Measurements from ENCODE around the gene OXCT2.
"Not testable (repeated sequence)": the region's sequence is repeated elsewhere in the genome, so short reads cannot be mapped to it uniquely, and the experiment has no call there.

The OXCT2 gene

GRCh38 chr1:39787108-39787375 is 15.9 kb upstream of the OXCT2 start:
- not testable (repeated sequence) for DNase-seq

DNA sequence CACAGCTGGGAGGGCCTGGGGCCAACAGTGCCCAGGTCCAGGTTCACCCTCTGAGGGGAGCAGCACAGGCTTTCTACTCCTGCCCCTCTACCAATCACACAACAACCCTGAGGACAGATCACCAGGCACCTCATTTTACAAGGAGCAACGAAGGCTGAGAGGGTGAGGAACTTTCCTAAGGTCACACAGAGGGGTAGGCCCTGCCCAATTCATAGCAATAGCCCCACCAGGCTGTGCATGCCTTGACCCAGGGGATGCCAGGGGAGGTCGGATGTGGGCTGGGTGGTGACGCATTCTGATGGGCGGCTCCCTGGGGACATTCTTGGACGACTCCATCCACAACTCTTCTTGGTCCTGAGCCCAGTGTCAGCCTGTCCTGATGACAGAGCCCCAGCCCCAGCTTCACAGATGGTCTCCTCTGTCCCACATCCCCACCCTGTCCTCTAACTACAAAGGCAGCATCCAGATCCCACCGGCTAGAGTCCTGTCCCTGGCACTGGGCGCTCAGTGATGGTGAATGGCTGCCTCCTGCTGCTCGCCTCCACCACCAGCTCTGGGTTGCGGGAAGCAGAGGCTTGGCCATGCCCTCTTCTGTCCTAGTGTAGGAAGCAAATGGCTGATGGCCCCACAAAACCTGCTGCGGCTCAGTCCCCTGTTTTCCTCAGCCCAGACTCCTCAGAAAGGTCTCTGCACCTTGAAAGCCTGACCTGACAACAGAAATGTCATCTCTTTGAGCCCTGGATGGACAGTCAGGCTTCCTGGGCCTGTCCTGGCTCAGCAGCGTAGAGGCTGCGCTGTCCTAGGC is 15.4 kb upstream of the OXCT2 start:
- DNase-seq = not testable (repeated sequence)

- not testable (repeated sequence) for DNase-seq
These were observed 11.5 kb upstream of the OXCT2 start for GRCh38 chr1:39782685-39783084.

- no peak for DNase-seq
These were observed 11.0 kb upstream of the OXCT2 start for GRCh38 chr1:39782103-39782502.

DNA sequence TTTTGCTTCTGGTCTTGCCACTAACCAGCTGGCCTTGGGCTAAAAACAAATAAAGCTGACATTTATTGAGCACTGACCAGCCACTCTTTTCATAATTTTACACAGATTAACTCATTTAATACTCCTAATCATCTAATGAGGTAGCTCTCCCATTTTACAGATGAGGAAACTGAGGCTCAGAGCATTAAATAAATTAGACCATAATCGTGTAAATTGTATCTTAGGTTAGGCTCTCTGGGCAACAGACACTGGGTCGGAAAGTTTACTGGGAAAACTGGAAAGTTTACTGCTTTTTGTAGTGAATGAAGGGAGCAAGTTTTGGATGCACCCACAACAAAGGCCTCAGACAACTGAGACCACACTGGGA is 10.2 kb upstream of the OXCT2 start:
- DNase-seq = no peak

DNA sequence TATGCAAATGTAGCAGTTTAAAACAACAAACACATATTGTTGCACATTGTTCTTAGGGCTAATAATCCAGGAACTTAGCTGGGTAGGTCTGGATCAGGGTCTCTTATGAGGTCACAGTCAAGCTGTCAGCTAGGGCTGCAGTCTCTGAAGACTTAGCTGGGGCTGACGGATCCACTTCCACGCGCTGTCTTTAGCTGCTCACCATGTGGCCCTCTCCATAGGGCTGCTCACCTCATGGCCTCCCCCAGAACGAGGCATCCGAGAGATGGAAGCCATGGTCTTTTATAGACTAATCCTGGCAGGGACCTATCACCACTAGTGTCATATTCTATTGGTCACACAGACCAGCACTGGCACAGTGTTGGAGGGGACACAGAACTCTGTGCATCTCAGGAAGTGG is 8.7 kb upstream of the OXCT2 start:
- DNase-seq = no peak

GRCh38 chr1:39779137-39779536 is 8.0 kb upstream of the OXCT2 start:
- no peak for DNase-seq

DNA sequence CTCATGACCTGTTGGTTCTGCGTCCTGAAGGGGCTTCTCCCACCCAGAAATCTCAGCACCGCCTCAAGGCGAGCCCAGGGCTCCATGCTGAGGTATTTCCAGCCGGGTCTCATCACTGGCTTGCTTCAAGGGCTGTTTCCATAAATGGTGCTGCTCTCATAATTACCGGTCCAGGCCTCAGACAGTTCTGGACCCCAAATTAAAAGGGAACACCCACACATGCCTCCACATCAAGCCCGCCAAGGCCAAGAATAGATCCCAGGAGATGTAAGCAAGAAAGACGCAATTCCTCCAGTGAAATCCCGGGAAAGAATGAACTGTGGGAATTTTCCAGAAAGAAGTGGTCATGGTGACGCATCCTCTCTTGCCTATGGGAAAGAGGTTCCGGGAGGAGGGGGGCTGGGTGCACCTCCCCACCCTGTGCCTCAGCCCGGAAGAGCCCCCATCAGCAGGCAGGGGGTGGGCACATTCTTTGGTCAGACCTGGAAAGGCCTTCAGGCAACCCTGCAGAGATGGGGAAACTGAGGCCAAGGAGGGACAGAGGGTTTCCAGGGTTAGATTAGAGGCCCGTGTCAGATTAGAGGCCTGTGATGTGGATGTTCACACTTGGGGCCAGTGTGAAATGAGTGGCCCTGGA is 7.4 kb upstream of the OXCT2 start:
- not testable (repeated sequence) for DNase-seq

DNA sequence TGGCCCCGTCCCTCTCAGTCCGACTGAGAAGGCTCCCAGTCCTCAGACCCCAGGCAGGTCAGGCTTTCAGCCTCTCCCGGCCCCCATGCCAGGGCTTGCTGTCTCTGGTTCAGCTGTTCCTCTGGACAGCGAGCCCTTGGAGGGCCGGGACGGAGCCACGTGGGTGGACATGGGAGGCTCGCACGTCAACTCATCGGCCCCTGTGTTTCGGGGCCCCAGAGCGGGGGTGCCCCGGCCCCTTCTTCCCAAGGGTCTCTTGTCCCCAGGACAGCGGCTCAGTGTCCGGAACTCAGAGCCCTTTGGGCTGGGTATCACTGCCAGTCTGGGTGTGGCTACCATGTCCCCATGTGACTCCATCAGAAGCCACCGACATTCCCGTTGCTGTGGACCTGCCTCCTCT is 6.7 kb upstream of the OXCT2 start:
- not testable (repeated sequence) for DNase-seq

- DNase-seq = no peak
These were observed 6.2 kb upstream of the OXCT2 start for GRCh38 chr1:39777306-39777705.

DNA sequence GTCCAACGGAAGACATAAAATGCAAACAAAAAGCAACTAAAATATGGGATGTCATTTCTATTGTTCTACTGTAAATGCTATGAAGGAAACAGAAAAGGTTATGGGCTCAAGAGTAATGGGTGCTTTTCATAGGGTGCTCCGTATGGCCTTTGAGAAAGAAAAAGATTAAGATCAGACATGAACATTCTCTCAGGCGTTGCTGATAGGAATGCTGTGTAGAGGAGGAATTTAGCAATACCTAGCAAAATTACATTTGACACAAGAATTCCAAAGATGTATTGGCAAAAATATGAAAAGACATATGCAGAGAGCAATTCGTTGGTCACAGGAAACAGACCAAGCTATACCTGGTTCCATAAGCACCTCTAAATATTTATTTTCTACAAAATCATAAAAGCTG is 5.7 kb upstream of the OXCT2 start:
- no peak for DNase-seq

DNA sequence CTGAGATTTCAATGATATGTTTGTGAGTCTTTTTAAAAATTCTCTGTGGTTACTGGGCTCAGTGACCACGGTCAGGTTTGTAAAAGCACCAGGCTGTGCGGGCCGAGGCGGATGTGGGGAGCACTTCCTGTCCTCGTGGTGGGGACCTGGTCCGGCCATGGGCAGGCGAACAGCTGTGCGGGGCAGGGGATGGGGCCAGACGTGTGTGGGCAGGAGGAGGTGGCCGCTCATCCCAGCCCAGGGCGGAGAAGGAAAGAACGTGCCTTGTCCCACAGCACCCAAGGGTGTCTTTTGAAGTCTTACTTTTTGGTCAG is 5.2 kb upstream of the OXCT2 start:
- DNase-seq = no peak

GRCh38 chr1:39775676-39776399 is 4.7 kb upstream of the OXCT2 start:
- not testable (repeated sequence) for DNase-seq

GRCh38 chr1:39775141-39775540 is 4.0 kb upstream of the OXCT2 start:
- DNase-seq = not testable (repeated sequence)

GRCh38 chr1:39773369-39773979 is 2.3 kb upstream of the OXCT2 start:
- DNase-seq = not testable (repeated sequence)

DNA sequence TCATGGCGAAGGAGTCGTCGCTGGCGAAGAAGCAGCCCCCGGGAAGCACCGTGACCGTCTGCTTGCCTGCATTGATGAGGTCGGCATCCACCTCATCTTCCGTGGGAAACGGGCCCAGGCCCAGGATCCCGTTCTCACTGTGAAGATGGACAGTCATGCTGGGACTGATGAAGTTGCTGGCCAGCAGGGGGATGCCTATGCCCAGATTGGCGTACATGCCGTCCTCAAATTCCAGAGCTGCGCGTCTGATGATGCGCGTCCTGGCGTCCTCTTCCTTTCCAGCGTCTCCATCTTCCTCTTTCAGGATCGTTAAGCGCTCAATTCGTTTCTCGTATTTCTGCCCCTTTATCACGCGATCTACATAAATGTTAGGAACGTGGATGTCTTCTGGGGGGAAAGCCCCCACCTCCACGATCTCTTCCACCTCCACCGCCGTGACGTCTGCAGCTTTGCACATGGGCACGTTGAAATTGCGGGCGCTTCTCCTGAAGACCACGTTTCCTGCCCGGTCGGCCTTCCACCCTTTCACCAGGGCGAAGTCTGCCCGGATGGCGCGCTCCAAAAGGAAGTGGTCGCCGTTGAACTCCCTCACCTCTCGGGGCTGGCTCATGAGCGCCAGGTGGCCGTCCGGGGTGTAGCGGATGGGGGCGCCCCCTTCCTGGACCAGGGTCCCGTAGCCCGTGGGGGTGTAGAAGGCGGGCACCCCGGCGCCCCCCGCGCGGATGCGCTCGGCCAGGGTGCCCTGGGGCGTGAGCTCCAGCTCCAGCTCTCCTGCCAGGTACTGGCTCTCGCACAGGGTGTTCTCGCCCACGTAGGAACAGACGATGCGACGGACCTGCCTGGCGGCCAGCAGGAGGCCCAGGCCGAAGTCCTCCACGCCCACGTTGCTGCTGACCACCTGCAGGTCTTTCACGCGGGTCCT is 787 bp downstream of the OXCT2 start:
- not testable (repeated sequence) for DNase-seq

DNA sequence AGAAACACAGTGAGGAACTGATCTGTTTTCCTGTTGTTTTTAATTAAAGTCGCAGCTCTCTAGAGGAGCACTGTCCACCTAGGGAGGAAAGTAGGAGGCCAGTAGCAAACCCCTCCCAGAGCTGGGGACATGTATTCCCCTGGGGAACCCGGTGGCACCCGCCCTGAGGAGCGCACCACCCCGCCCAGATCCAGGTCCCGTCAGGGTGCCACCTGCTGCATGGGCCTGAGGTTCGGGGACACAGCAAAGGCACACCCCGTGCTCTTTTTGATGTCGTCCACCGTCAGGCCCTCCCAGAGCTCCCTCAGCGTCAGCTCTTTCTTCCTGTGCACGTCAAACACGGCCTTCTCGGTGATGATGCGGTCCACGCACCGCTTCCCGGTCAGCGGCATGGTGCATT is 1.6 kb downstream of the OXCT2 start:
- DNase-seq = not testable (repeated sequence)

DNA sequence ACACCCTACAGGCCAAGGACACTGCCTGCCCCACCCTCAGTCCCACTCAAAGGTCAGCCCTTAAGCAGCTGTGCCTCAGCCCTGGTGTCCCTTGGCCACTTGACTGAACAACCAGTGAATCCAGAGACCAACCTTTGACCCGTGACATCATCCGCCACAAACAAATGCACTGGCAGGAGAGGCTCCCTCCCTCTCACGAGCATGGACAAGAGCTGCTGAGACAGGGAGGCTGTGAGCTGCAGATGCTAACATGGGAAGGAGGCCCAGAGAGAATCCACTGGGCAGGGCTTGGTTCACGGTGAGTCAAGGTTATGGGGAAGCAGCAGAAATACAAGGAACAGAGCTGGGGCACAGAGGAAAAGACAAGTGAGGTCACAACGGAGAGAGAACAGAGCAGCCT is 4.7 kb downstream of the OXCT2 start:
- DNase-seq = not testable (repeated sequence)

DNA sequence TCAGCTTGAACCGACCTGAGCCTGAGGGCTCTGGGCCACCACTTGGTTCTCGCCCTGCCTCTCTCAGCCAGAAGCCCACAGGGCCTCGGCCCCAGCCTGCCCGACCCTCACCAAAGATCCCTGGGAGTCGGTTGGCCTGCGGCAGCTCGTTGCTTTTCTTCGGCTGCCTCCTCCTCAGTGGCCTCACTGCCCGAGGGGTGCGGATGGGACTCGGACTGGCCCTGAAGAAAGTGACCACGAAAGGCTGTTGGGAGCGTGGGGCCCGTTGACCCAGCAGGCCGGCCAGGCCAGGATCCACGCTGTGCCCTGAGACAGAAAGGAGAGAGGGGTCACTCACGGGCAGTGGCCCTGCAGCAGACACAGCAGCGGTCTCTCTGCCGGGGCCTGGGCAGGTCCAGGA is 6.6 kb downstream of the OXCT2 start:
- not testable (repeated sequence) for DNase-seq

- DNase-seq = not testable (repeated sequence)
These were observed 7.4 kb downstream of the OXCT2 start for GRCh38 chr1:39763619-39764374.

DNA sequence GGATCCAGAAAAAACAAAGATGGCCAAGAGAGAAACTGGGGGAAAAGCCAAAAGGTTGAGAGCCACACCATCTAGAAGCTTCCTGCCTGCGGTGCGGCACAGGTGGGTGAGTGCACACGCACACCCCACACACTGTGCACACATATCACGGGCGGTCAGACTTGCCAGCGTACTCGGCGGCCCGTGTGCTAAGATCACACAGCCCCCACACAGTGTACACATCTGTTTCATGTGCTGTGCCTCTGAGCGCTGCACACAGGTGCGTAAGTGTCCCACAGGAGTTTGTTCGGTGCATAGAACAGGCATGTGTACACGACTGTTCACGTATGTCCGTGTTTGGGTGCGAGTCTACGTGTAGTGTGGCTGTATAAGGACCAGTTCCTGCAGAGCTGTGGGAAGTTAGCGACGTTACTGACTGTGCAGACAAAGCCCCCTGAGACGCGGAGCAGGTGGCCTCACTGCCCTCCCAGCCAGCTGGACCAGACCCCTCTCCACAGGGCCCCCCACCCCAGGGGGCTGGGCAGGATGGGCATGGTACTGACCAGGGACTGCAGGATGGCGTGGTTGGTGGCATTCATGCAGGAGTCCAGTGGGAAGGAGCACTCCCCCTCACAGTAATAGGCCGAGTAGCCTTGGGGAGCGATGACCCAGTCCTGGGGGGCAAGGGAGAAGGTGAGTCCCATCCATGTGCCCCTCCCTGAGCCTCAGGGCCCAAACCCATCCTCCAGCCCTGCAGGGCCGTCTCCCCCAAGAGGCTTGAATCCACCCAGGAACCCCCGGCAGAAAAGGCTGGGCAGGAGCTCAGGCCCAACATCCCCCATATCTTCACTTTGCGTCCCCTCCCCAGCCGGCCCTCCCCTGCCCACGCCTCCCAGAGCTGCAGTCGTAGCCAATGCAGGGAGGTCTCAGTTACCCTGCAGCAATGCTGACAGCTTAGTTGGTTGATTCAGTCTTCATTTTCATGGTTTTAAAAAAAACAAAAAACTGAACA is 8.3 kb downstream of the OXCT2 start:
- DNase-seq = no peak

All from GDM1 (cell line).